ENCODE data around the gene CCDC171. TPM values are rescaled to one million over a fixed set of nuclear protein-coding genes. Genes with fewer than 3 reads are reported as not detected.

Gene CCDC171
- total and polyA plus RNA-seq, 2 of the 13 experiments (the other 11 are each of a cell fraction or from before 2014, with no cell fraction given), result 0.95 to 2.5 TPM

DNA sequence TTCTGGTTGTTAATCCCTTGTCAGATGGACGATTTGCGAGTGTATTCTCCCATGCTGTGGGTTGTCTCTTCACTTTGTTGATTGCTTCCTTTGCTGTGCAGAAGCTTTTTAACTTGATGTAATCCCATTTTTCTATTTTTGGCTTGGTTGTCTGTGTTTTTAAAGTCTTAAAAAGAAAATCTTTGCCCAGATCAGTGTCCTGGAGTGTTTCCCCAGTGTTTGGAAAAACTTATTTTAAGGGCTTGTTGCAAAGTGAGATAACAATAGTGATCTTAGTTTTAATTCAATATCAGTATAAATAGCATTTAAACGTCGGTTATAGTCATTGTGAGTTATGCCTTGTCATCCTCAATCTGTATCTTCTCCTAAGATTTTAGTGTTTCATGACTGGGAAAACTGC, 329.5 kb downstream of the CCDC171 start:
- intact Hi-C loops (cut with micrococcal nuclease; ENCODE audit: unreplicated experiment), result no loop called here
- TF ChIP-seq FOXO1 (CRISPR knock-in tag; IDR thresholded peaks at IDR 0.05) (no peak), ZNF570 (CRISPR knock-in tag; IDR thresholded peaks at IDR 0.05; ENCODE audit: borderline replicate concordance) (no peak), CAMTA2 (CRISPR knock-in tag; IDR thresholded peaks at IDR 0.05; ENCODE audit: borderline replicate concordance) (no peak), ZMYM3 (CRISPR knock-in tag; IDR thresholded peaks at IDR 0.05) (no peak)
- Histone ChIP-seq H4K20me1 (ENCODE audit: insufficient read depth, low read length) (no peaks in the 10 kb centered on the region), H2AFZ (ENCODE audit: low read length) (no peak overlapping the region), H3K27ac (ENCODE audit: extremely low read length, insufficient read depth, low read length) (no peak overlapping the region), H3K4me1 (ENCODE audit: insufficient read depth, low read length) (no peaks in the 10 kb centered on the region), H3K36me3 (replicated peaks in 1 of 2; ENCODE audit: control insufficient read depth in 1 of 2, insufficient read depth in 2 of 2, low read length in 2 of 2) (no peaks in the 10 kb centered on the region), H3K27me3 (ENCODE audit: control insufficient read depth in 1 of 2, insufficient read depth in 2 of 2, low read length in 2 of 2) (no peaks in the 10 kb centered on the region), H3K9ac (ENCODE audit: insufficient read depth, low read depth, low read length) (no peak overlapping the region), H3K79me2 (ENCODE audit: insufficient read depth, low read length) (no peaks in the 10 kb centered on the region), H3K4me3 (replicated peaks in 1 of 3; ENCODE audit: insufficient read depth in 1 of 3, low read depth in 2 of 3, low read length in 3 of 3) (no peak overlapping the region), H3K9me3 (ENCODE audit: low read length) (no peaks in the 10 kb centered on the region), H3K4me2 (ENCODE audit: low read depth, low read length) (no peak overlapping the region)
- ATAC-seq (no peak), DNase-seq (ENCODE audit: low spot score) (no peak), FAIRE-seq (no peak)
- CTCF ChIA-PET (ENCODE audit: low intra/inter-chr PET ratio, low total read pairs), result no interaction called here
- POLR2A ChIA-PET, result no interaction called here
- no TSS peak for BruUV-seq (replicated peaks)
- 25% methylated on average over 4 of the region's 4 CpGs for WGBS (ENCODE audit: low lambda C conversion rate)
- in situ Hi-C loops (cut with HindIII; ENCODE audit: extremely low pct_ligation_motif_present, low pct_unique_long_range_greater_than_20kb), result loop anchor here (25.0 kb wide), 1 partner anchor 255 kb away; no protein-coding TSS in a partner anchor

DNA sequence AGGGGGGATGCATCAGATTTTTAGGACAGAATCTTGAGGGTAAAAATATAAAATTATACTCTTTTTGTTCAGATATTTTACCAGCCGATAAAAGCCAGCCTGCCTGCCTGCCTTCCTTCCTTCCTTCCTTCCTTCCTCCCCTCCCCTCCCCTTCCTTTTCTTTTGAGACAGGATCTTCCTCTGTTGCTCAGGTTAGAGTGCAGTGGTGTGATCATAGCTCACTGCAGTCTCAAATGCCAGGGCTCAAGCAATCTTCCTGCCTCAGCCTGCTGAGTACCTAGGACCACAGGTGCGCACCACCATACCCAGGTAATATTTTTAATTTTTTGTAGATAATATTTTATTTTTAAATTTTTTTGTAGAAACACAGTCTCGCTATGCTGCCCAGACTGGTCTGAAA, 330.0 kb downstream of the CCDC171 start:
- intact Hi-C loops (cut with micrococcal nuclease; ENCODE audit: unreplicated experiment) (no loop called here), in situ Hi-C loops (cut with HindIII; ENCODE audit: extremely low pct_ligation_motif_present, low pct_unique_long_range_greater_than_20kb) (loop anchor here (25.0 kb wide), 1 partner anchor 254 kb away; no protein-coding TSS in a partner anchor)
- Histone ChIP-seq H3K36me3 (replicated peaks in 1 of 2; ENCODE audit: control insufficient read depth in 1 of 2, insufficient read depth in 2 of 2, low read length in 2 of 2) (no peaks in the 10 kb centered on the region), H2AFZ (ENCODE audit: low read length) (no peak overlapping the region), H3K9me3 (ENCODE audit: low read length) (no peaks in the 10 kb centered on the region), H3K27me3 (ENCODE audit: control insufficient read depth in 1 of 2, insufficient read depth in 2 of 2, low read length in 2 of 2) (no peaks in the 10 kb centered on the region), H3K4me1 (ENCODE audit: insufficient read depth, low read length) (no peaks in the 10 kb centered on the region), H3K9ac (ENCODE audit: insufficient read depth, low read depth, low read length) (no peak overlapping the region), H3K79me2 (ENCODE audit: insufficient read depth, low read length) (no peaks in the 10 kb centered on the region), H3K4me2 (ENCODE audit: low read depth, low read length) (no peak overlapping the region), H3K27ac (ENCODE audit: extremely low read length, insufficient read depth, low read length) (no peak overlapping the region), H4K20me1 (ENCODE audit: insufficient read depth, low read length) (no peaks in the 10 kb centered on the region), H3K4me3 (replicated peaks in 1 of 3; ENCODE audit: insufficient read depth in 1 of 3, low read depth in 2 of 3, low read length in 3 of 3) (no peak overlapping the region)
- FAIRE-seq (no peak), DNase-seq (ENCODE audit: low spot score) (no peak), ATAC-seq (no peak)
- ChIA-PET CTCF (ENCODE audit: low intra/inter-chr PET ratio, low total read pairs) (no interaction called here), POLR2A (no interaction called here)
- no peak for TF ChIP-seq ZNF749 (CRISPR knock-in tag; IDR thresholded peaks at IDR 0.05; ENCODE audit: borderline replicate concordance)
- BruUV-seq (replicated peaks), result no TSS peak
- 56% methylated on average over 3 of the region's 3 CpGs for WGBS (ENCODE audit: low lambda C conversion rate)

Measured in HepG2 (cell line).